SHP77 treated with DMSO at 0.1 percent for 48 hours (cell line): ENCODE data around the gene WDHD1.
"Not testable (repeated sequence)": the region's sequence is repeated elsewhere in the genome, so short reads cannot be mapped to it uniquely, and the experiment has no call there.

Source experiments
- DNase-seq: peaks from one replicate; lab custom pipeline; 2025; lab: John Stamatoyannopoulos, UW

WDHD1 gene, protein sequence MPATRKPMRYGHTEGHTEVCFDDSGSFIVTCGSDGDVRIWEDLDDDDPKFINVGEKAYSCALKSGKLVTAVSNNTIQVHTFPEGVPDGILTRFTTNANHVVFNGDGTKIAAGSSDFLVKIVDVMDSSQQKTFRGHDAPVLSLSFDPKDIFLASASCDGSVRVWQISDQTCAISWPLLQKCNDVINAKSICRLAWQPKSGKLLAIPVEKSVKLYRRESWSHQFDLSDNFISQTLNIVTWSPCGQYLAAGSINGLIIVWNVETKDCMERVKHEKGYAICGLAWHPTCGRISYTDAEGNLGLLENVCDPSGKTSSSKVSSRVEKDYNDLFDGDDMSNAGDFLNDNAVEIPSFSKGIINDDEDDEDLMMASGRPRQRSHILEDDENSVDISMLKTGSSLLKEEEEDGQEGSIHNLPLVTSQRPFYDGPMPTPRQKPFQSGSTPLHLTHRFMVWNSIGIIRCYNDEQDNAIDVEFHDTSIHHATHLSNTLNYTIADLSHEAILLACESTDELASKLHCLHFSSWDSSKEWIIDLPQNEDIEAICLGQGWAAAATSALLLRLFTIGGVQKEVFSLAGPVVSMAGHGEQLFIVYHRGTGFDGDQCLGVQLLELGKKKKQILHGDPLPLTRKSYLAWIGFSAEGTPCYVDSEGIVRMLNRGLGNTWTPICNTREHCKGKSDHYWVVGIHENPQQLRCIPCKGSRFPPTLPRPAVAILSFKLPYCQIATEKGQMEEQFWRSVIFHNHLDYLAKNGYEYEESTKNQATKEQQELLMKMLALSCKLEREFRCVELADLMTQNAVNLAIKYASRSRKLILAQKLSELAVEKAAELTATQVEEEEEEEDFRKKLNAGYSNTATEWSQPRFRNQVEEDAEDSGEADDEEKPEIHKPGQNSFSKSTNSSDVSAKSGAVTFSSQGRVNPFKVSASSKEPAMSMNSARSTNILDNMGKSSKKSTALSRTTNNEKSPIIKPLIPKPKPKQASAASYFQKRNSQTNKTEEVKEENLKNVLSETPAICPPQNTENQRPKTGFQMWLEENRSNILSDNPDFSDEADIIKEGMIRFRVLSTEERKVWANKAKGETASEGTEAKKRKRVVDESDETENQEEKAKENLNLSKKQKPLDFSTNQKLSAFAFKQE

DNA sequence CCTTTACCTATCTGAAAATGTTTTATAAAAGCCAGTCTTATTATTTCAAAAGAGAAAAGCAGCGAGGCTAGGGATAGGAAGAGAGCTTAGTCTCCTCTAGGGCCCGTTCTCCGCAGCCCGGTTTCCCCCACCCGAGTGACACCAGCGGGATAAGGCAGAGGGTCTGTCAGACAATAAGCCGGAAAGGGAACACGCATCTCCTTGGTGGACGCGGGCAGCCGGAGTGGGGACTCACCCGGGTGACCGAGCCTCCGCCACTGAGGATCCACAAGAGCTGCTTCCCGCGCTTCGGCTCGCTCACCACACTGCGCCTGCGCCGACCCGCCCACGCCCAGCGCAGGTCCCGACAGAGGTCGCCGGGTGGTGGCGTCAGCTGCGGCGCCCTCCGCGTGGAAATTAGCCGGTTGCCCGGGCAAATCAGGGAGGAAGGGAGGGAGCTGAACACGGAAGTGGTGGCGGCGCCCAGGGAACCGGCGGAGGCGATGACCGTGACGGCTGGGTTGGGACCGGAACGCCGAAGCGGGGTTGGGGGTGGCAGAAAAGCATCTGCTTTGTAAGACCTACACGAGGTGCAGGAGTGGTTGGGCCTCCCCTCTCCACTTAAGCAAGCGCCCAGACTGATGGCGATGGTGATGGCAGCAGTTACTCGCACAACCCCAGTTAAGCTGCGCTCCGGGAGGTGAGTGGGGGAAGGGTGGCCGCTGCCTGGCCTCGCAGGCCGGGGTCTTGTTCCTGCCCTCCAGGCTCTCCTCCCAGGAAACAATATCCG, at the start of gene WDHD1, which contains the start of gene SOCS4:
TSS of gene WDHD1 (minus strand) at position 307 of the 769 bp plus-strand sequence. CDS start 312 bp downstream, outside the sequence.
TSS of gene SOCS4 (plus strand) at position 444 of the 769 bp plus-strand sequence. CDS start 15,806 bp downstream, outside the sequence.
- peak; percentile 85 for DNase-seq

DNA sequence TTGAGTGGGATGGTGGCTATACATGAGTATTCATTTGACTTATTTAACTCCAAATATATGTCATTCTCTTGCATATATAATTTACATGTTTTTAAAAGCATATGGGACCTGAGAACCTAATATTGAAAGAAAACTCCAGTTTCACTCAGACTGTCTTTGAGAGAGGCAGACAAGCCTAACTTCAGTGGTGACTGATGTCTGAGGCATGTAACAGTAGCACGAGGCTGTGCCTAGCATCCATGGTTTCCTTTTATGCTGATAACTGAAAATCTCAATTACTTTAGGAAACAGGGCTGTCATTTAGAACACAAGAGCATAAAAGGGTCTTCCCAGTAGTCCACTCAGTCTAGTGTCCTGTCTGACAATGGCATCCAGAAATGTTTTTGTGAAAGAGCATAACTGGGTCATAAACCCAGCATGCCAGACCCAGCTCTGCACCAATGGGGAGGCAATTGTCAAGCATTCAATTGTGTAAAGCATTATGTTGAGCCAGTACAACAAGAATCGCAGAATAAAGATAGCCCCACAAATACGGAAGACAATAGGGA, 48.8 kb upstream of the WDHD1 start:
- no peak for DNase-seq

DNA sequence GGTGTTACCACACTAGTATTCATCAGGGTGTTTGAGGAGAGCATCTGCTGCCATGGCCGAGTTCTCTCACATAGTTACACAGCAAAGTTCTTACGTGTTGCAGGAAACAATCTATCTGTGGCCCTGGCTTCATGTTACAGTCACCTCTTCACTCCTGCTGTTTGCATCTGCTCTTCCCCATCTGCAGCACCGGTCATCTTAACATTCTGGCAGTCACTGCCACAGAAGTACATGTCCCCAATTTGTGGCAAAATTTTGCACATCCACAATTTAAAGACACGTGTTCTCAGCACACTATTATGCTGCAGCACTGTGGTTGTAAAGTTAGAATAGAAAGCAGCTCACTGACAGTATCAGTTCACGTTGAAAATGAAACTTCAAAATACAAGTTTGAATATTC, 47.8 kb upstream of the WDHD1 start:
- no peak for DNase-seq

DNA sequence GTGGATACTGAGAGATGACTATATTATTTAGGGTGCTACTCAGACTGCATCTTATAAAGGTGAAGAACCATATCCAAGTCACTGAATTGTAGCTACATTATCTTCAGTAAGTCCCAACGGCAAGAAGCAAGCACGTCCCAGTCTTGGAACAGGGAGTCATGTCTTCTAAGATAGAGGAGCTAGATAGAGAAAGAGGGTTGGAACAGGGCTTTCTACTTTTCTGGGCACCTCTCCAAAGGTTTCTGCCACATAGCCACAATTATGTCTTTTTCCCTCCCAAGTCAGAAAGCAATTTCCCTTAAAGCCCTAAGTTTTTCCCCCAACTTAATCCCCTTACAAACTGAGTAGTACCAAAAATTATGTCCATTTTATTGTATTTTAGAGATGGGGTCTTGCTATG, 47.0 kb upstream of the WDHD1 start:
- no peak for DNase-seq

DNA sequence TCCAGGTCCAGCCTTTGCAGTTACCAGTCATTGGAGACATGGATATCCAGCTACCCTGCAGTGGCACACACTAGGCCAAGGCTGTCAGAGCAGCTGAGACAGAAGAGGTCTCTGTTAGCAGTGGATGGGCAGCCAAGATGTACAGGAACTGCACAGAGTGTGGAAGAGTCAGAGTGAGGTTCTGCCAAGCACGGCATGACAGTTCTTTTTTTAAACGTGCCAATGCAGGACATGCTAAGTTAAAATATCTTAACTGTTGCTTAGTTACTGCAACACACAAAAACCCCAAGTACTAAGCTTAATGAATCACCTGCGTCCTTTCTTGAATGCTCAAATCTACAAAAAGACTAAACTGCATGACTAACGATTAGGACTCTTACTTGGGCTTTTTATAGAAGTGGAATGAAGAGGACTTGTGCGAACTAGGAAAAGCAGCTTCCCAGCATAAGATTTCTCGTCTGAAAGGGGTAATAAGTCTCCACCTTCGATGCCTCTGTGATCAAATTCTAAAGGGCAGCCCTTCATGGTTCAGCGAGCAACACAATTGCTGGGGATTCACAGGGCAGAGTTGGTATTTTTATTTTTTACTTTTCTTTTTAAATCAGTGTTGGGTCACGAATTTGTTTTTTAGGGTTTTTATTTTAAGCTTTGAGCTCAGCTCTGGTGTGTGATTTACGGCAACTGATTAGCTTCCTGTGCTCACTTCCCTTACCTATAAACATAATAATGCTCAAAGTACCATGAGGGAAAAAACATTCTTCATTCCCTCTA, 45.2 kb upstream of the WDHD1 start:
- DNase-seq: no peak

DNA sequence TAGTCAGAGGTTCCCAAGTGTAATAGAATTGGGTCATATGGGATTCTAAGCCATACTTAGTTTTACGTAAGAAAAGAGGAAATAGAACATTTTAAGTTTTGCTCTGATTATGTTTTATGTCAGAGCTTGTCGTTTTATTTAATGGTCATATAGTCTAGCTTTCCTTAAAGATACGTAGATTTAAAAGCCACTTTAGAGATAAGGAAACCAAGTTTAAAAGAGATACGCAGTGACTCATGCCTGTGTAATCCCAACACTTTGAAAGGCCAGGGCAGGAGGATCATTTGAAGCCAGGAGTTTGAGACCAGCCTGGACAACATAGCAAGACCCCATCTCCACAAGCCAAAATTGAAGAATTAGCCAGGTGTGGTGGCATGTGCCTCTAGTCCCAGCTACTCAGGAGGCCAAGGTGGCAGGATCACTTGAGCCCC, 44.1 kb upstream of the WDHD1 start:
- no peak for DNase-seq

DNA sequence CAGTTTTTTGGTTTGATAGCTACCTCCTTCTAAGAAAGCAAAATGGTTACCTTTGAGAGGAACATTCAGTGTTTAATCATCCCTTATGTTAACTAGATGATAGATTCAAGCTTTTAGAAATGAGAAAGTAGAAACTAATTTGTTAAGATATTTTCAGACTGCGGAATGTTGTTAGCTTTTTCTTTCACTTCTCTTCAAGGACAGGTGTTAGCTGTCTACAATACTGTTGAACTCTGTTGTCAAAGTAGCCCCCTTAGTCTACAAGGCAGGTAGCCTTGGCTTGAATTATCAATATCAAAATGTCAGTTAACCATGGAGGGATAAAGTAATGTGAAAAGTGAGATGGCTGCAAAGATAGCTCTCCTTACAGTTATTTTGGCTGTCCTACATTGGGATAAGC, 39.3 kb upstream of the WDHD1 start:
- no peak for DNase-seq

DNA sequence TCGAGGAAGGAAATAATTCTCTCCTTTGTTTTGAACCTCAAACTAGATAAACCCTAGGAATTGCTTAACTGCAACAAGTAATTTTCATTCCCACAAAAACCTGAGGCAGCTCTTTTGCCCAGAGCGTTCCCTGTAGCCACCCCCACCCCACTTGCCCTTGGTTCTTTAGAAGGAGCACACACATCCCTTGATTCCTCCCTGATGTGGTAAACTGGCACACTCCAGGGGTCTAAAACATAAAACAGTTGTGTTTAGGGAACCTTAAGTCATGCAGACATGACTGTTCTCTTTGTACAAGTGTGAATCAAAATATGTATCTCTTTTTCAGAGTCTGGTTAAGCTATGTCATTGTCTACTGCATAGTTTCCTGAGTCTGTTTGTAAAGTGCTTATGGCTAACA, 38.5 kb upstream of the WDHD1 start:
- DNase-seq: no peak

DNA sequence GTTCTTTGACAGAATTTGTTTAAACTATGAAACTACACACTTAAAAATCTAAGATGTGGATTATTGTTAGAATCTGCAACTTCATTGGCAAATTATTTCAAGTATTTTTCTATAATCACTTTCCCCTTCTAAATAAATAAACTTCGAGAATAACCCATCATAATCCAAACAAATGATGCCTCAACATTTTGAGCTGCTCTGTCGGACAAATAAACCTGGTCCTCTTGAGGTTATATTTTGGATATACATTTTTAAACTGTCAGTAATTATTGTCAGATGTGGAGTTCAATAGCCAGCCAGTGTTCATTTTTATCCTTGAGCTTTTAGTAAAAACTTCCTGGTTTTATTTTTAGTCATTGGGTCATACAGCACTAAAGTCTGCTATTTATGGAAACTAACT, 38.0 kb upstream of the WDHD1 start:
- not testable (repeated sequence) for DNase-seq

DNA sequence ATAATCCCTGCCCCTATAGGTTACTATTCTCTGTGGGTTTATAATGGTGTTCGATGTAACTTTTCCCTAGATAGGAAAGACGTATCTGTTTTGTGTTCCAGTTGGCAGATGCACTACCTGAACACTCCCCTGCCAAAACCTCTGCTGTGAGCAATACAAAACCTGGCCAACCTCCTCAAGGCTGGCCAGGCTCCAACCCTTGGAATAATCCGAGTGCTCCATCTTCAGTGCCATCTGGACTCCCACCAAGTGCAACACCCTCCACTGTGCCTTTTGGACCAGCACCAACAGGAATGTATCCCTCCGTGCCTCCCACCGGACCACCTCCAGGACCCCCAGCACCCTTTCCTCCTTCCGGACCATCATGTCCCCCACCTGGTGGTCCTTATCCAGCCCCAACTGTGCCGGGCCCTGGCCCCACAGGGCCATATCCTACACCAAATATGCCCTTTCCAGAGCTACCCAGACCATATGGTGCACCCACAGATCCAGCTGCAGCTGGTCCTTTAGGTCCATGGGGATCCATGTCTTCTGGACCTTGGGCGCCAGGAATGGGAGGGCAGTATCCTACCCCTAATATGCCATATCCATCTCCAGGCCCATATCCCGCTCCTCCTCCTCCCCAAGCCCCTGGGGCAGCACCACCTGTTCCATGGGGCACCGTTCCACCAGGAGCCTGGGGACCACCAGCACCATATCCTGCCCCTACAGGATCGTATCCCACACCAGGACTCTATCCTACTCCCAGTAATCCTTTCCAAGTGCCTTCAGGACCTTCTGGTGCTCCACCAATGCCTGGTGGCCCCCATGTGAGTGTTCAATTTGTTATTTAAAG, 35.8 kb upstream of the WDHD1 start:
- DNase-seq: no peak

DNA sequence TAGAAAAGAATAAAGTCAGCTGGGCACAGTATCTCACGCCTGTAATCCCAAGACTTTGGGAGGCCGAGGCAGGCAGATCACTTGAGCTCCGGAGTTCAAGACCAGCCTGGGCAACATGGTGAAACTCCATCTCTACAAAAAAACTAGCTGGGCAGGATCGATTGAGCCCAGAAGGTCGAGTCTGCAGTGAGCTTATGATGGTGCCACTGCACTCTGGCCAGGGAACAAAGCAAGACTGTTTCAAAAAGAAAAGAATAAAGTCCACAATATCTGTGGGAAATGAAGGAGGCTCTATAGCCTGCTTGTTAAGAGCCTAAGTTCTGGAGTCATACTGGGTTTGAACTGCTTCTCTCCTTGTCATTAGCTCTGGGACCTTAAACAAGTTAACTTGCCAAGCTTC, 32.4 kb upstream of the WDHD1 start:
- no peak for DNase-seq

DNA sequence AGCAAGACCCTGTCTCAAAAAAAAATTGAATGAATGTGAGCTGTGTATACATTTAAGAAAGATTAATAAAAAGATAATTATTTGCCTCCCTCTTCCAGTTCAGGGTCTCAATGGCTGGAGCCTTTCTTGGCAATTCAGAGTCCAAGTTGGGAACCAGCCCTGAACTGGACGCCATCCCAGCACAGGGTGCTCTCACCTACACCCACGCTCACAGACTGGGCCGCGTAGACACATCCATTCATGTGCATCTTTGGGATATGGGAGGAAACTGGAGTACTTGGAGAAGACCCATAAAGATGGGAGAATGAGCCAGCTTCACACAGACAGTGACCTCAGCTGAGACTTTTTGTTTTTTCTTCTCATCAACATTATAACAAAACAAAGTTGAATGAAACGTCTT, 31.0 kb upstream of the WDHD1 start:
- no peak for DNase-seq

DNA sequence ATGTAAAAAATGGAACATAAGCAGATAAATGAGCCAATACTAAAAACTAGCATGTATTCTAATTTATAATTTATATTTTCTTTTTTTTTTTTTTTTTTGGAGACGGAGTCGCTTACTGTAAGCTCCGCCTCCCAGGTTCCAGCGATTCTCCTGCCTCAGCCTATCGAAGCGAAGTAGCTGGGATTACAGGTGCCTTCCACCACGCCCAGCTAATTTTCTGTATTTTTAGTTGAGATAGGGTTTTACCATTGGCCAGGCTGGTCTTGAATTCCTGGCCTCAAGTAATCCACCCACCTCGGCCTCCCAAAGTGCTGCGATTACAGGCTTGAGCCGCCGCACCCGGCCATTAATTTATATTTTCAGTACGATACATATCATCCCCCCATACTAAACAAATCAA, 27.2 kb upstream of the WDHD1 start:
- DNase-seq: no peak

DNA sequence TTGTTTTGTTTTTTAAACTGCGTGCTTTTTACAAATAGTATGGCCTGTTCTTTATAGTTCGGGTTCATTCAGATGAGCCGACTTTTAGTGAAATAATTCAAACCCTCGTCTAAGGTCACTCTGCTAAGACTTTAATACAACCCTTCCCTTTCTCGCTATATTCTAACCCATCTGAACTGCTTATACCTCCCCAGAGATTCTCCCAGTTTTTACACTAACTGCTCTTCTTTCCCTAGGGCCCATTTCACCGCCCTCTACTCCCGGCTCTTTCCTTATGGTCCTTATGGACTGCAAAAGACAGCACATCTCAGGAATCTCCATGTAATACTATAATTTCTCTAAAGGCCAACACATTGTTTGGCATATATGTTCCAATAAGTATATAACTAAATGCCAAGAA, 26.6 kb upstream of the WDHD1 start:
- no peak for DNase-seq

DNA sequence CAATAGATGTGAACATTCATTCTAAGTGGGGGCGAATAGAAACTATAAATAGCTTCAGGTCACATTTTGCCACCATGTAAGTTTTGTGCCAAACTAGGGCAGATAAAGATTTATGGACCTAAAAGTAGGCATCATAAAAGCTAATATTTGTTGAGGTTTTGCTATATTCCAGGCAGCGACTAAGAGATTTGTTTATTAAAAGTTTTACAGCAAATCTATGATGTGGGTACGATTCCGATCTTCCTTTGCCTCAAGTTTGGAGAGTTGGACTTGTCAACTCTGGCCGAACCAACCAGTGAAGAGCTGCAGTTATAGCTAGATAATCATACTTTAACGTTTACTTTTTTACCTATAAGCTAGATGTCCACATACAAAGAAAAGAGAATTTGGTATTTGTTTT, 26.1 kb upstream of the WDHD1 start:
- DNase-seq: no peak

DNA sequence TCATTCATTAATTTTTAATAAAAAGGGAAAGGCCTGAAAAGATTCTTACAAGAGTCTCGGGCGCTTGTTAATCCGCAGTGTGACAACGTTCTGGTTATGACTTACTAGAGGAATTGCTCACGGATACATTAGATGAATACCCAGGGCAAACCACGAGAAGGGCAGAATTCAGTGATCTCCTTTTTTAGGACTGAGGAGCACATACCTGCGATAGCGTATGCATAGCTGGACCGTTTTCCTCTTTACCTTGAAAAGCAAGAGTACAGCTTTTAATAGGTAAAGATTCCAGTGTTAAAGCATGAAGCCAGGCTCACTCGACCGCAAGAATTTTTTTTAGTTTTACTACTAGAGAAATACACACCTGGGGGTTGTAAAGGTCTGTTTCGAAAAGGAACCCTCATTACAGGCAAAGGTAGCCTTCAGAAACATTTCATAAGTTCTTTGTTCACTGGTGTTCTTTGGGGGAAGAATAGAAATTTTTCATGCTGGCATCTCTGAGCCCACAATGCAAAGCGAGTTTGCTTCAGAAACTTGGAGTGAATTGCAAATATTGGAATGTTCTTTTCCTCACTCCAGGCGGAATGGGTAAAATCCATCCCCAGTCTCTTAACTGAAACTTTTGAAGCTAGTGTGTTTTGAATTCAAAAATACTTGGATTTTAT, 25.5 kb upstream of the WDHD1 start:
- no peak for DNase-seq

DNA sequence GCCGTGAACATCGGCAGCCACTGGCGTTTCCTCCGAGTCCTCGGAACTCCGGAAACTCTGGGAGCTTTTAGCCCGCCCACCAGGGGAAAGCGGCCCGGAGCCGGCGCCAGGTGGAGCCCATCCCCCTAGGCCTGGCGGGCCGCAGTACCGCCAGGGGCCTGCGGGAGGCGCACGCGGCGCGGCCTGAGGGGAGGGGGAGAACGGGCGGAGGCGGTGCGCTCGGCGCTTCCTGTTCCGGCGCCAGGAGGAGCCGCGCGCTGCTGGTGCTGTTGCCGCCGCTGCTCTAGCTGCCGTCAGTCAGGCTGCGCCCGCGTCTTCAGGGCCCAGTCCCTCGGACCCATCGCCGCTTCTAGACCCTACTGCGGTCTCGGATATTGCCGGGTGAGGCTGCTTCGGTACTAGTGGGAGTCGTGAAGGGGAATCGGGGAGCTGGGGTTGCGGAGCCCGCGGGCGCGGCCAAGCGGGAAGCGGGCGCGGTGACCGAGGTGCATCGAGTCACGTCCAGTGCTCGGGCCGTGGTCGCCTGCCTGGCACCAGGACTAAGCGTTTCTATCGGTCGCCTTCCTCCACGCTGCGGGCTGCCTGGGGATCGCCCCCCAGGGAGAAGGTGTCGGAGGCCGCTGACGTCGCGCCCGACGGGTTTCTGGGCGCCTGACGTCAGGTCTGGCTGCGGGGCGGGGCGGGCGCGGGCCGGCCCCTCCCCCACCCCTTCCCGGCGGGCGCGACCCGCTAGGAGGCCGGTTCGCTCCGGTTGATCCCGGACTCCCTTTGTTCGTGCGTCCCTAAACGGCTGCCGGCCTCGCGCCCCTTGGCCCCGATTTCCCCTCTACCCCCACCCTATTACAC, 24.7 kb upstream of the WDHD1 start, which contains the start of gene MAPK1IP1L:
TSS of gene MAPK1IP1L (plus strand) at position 225 of the 846 bp plus-strand sequence. CDS start 10,037 bp downstream, outside the sequence.
- peak; percentile 74 for DNase-seq

DNA sequence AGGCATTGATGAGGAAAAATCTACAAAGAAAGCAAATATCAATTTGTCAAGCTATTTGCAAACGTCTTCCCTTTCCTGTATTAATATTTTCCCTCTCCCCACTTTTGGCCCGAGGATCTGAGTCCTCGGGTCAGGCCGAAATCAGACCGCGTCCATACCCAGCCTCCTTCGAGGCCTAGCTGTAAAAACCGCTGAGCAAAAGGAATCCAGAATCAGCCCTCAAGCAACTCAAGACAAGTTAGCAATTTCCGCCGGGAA, 24.2 kb upstream of the WDHD1 start:
- DNase-seq: no peak
